Measurements from ENCODE around the gene ACE.

Gene ACE

DNA sequence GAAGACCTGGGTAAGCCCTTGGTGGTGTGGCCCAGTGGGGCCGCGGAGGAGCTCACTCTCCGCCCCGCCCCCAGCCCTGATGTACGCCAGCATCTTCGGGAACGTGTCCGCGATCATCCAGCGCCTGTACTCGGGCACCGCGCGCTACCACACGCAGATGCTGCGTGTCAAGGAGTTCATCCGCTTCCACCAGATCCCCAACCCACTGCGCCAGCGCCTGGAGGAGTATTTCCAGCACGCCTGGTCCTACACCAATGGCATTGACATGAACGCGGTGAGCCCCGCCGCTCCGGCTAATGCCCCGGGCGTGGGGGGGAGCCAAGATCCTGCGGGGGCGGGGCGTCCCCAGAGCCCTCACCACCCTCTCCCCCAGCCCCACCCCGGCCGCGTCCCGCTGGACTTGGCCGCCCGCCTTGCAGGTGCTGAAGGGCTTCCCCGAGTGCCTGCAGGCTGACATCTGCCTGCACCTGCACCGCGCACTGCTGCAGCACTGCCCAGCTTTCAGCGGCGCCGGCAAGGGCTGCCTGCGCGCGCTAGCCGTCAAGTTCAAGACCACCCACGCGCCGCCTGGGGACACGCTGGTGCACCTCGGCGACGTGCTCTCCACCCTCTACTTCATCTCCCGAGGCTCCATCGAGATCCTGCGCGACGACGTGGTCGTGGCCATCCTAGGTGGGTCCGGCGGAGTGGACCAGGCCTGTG, 61.3 kb downstream of the ACE start:
- DNase-seq, result peak; percentile 28

DNA sequence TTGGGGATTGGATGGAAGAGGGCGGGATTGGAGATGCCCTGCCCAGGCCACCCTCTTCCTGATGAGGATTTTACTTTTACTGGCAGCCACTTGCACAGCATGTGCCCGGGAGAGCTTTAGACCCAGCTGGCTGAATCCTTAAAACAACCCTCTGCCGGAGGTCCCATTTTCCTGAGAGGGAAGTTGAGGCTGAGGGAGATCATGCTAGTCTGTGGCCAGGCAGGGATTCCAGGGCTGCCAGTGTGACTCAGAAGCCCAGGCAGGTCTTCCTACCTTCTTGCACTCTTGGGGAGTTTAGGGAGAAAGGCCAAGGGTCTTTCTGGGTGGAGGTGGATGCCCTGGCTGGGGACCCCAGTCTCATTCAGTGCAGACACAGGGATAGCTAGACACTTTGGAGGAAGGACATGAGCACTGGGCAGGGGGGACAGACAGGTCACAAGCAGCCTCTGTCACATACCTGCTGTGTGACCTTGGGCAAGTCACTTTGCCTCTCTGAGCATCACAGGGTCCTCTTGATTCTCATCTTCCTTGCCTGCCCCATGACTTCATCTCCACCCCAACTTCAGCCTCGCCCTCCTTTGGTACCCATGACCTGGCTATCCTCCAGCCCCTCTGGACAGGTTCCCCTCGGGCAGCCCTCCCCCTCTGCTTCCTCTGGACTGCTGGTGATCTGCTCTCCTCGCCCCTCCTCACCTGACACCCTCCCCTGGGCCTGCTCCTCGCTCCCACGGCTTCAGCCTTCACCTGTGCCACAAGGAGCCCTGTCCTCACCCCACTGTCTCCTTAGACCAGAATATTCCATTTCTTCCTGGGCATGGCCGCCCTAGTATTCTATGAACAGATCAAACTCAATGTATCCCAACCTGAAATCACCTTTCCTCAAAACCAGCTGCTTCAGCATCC, 62.1 kb downstream of the ACE start:
- DNase-seq, result no peak

DNA sequence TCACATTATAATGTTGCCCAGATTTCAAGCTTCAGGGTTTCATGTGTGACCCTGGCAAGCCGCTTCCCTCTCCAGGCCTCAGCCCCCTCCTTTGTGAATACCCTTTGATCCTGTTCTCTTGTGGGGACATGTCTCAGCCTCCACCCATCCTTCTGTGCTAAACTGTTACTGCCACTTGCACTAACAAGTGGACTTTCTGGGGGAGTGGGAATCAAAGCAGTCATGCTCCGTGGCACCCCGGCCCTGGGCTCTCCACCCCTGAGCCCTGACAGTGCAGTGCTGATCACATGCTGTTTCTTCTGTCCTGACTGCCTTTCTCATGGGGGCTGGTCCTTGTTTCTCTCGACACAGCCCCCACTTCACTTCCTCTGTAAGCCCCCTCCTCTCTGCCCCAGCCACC, 63.7 kb downstream of the ACE start:
- no peak for DNase-seq

DNA sequence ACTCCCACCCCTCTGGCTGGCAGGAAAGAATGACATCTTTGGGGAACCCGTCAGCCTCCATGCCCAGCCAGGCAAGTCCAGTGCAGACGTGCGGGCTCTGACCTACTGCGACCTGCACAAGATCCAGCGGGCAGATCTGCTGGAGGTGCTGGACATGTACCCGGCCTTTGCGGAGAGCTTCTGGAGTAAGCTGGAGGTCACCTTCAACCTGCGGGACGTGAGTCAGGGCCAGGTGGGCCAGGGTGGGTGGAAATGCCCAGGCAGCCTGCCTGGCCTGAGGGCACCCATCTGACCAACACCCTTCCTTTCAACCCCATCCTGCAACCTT, 65.3 kb downstream of the ACE start:
- no peak for DNase-seq

DNA sequence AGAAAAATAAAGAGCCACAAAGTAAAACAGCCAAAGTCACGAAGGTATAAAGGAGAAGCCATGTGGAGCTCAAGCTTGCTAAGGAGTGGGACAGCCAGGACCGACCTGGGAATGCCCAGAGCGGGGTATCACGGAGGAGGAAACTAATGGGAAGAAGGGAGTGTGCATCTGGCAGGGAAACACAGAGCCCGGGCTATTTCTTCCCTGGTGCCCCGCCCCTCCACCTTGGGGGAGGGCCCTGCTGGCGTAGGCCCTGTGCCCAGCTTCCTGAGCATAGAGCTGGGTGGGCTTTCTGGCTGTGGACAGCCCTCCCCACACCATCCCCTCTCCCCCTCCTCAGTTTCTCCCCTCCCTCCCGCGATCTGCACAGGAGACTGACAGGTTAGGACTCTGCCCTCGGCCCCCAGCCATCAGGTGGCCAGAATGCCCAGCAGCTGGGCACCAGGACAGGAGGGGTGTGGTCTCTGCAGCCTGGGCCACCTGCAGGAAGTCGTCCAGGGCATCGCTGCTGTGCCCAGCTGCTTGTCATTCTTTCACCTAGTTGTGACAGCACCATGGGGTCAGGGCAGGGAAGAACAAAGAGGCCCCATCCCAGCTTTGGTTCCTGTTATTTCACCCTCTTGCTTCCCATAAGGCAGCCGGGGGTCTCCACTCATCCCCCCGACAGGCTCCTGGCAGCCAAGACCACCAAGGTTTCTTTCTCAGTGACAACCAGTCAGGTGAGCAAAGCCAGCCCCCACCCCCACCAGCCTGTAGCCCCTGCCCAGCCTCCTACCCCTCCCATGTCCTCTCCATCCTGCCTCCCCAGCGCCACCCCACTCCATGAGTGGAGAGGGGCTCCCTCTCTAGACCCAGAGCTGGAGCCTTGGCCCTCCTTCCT, 66.3 kb downstream of the ACE start:
- no peak for DNase-seq

DNA sequence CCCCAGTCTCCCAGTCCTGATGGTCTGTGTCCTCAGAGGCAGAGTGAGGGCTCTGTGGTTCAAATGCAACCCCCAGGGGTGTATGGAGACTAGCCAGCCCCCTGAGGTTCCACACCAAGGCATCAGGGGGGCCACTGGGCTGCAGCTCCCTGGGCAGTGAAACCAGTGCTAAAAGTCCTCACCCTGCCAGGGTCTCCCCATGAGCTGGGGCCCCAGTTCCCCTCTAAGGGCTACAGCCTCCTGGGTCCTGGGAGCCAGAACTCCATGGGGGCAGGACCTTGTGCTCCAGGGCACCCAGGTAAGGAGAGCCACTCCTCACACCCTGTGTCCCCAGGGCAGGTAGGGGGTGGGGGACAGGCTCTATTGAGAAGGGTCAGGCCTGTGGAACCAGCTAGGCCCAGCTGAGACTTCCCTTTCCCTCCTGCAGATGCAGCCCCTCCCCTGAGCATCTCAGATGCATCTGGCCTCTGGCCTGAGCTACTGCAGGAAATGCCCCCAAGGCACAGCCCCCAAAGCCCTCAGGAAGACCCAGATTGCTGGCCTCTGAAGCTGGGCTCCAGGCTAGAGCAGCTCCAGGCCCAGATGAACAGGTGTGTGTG, 67.1 kb downstream of the ACE start:
- DNase-seq, result no peak

DNA sequence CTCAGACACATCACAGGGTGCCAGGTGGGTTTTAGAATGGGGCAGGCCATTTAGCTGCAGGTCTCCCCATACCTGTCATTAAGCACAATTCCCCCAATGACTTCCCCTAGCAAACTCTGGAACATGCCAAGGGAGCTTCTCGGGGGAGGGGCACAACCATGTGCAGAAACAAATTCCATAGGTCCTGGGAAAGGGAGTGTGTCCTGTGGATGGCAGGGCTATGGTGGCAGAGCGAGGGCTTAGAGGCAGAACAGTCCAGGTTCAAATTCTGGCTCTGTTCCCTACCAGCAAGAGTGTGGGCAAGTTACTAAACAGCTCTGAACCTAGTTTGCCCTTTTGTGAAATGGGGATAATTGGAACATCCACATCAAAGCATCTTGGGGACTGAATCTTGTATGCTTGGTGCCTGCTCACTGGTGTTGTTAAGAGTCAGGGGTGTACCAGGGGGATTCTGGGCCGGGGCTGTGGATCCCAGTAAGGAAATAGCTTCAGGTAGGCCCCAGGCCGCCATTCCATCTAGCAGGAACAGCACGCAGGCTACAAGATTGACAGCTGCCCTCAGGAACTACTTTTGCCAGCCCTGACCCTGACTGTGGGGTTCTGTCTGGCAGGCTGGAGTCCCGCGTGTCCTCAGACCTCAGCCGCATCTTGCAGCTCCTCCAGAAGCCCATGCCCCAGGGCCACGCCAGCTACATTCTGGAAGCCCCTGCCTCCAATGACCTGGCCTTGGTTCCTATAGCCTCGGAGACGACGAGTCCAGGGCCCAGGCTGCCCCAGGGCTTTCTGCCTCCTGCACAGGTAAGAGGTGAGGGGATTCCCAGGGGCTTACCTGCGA, 67.8 kb downstream of the ACE start:
- no peak for DNase-seq

DNA sequence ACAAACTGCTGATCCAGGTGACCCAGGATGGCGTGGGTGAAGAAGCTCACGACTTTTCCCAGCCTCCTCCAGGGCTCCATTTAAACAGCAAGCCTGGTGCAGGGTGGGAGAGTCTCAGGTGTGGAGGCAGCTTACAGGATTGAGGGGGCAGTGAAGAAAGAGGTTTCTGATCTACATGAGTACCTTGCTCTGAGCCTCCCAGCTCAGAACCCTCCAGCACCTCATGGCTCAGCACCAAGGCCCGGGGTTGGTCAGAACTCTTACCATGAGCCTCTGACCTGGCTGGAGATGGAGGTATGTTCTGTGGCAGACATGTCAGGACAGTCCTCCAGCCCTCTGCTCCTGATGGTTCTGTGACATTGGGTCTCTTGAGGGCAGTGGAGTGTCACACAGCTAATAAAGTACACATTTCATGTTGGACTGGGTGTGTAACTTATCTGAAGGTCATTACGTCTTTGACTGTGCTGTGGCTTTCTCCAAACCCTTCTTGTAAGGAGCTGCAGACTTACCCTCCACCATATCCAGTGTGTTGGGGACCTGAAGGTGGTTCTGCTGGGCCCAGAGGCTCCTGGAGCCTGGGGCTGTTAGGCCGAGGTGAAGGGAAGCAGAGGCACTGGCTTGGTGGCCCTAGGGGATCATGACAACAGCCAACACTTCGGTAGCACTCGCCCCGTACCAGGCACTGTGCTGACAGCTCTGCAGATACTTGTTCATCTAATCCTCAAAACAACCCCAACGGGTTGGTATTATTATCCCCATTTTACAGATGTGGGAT, 69.6 kb downstream of the ACE start:
- DNase-seq, result no peak

DNA sequence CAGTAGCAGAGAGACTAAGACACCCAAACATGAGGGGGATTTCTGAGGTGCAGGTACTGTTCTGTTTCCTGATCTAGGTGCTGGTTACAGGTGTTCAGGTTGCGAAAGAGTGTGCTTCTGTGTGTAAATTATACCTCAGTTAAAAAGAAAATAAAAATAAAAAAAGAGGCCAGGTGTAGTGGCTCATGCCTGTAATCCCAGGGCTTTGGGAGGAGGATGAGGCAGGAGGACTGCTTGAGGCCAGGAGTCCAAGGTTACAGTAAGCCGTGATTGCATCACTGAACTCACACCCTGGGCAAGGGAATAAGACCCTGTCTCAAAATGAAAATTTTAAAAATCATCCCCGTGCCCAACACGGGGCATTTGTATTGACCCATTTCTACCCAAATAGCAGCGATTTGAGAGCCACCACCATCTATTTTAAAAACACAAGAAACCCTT, 70.2 kb downstream of the ACE start:
- DNase-seq, result no peak
